PC-9 (cell line): ENCODE measurements around the gene MEAF6. TPM values are rescaled to one million over a fixed set of nuclear protein-coding genes. Genes with fewer than 3 reads are reported as not detected.

ENCODE experiments used
- BruUV-seq: library from RNA; stranded (reverse); fragments of 400-500 nt; replicated peaks from 2 replicates; lab custom pipeline; 2021; lab: Mats Ljungman, UMichigan
- CTCF ChIA-PET: fragments of 300-600 bp; sonication (Branson Sonifier 250); formaldehyde crosslinking; loops from one replicate; lab custom pipeline; 2022; ENCODE audit warnings: antibody characterized with exemption; lab: Charles Lee
- POLR2A ChIA-PET: fragments of 300-600 bp; sonication (Branson Sonifier 250); formaldehyde crosslinking; loops from one replicate; lab custom pipeline; 2022; ENCODE audit warnings: antibody characterized with exemption; ENCODE audit not compliant: unreplicated experiment; lab: Charles Lee
- DNase-seq, 2 experiments: peaks; one replicate each; pipeline versions ENCODE4 v3.0.0 to v3.0.0-alpha.2; 2015 to 2022; ENCODE audit warnings: mixed read lengths in 1 of 2
- H2AFZ ChIP-seq: fragments of 200-600 bp; sonication (generic); 2 replicates; pipeline ENCODE4 v1.8.1; 2017; ENCODE audit warnings: antibody characterized with exemption
- H3F3A ChIP-seq: fragments of 200-600 bp; sonication (generic); 2 replicates; pipeline ENCODE4 v1.8.1; 2017; ENCODE audit warnings: antibody characterized with exemption, mild to moderate bottlenecking, low read depth; ENCODE audit not compliant: insufficient read depth
- H3K27ac ChIP-seq: fragments of 200-600 bp; sonication (generic); 2 replicates; pipeline ENCODE4 v1.6.1; 2016; ENCODE audit warnings: mixed run types
- H3K27me3 ChIP-seq: fragments of 200-600 bp; sonication (generic); 2 replicates; pipeline ENCODE4 v1.6.1; 2016; ENCODE audit warnings: low read depth, mixed run types; ENCODE audit not compliant: insufficient read depth
- H3K36me3 ChIP-seq: fragments of 200-600 bp; sonication (generic); 2 replicates; pipeline ENCODE4 v1.6.1; 2016; ENCODE audit warnings: low read depth, mixed run types
- H3K4me1 ChIP-seq: fragments of 200-600 bp; sonication (generic); replicated peaks from 2 replicates; pipeline ENCODE4 v1.6.1; 2016; ENCODE audit warnings: mixed run types; ENCODE audit not compliant: insufficient read depth
- H3K4me2 ChIP-seq: fragments of 200-600 bp; sonication (generic); 2 replicates; pipeline ENCODE4 v1.6.1; 2017; ENCODE audit warnings: mixed run types
- H3K4me3 ChIP-seq: fragments of 200-600 bp; sonication (generic); 2 replicates; pipeline ENCODE4 v1.6.1; 2016; ENCODE audit warnings: mixed run types
- H3K79me2 ChIP-seq: fragments of 200-600 bp; sonication (generic); 2 replicates; pipeline ENCODE4 v1.6.1; 2017; ENCODE audit warnings: low read depth, mixed run types
- H3K9me2 ChIP-seq: fragments of 200-600 bp; sonication (generic); 2 replicates; pipeline ENCODE4 v1.8.1; 2017; ENCODE audit warnings: mild to moderate bottlenecking; ENCODE audit not compliant: insufficient read depth
- H3K9me3 ChIP-seq: fragments of 200-600 bp; sonication (generic); 2 replicates; pipeline ENCODE4 v1.8.1; 2016; ENCODE audit warnings: low read depth; ENCODE audit not compliant: insufficient read depth
- H4K20me1 ChIP-seq: fragments of 200-600 bp; sonication (generic); 2 replicates; pipeline ENCODE4 v1.8.1; 2017; ENCODE audit not compliant: insufficient read depth
- EZH2 ChIP-seq: fragments of 200-600 bp; sonication (generic); IDR thresholded peaks from 2 replicates; pipeline ENCODE4 v1.8.0; 2017; ENCODE audit warnings: antibody characterized with exemption, low read depth
- intact Hi-C: fragments of 100-400 bp; cut with micrococcal nuclease; formaldehyde crosslinking; loops from one replicate; pipeline ENCODE4 v1.10.0; 2022; ENCODE audit not compliant: unreplicated experiment
- total RNA-seq: library from RNA; stranded (reverse); gene quantifications from 2 replicates; pipeline ENCODE4 v1.2.3, GENCODE V29; 2021
- TF ChIP-seq, protein P1 (sequence below): fragments of 200-600 bp; sonication (generic); conservative IDR thresholded peaks from 2 replicates; pipeline ENCODE4 v1.6.1; 2017; ENCODE audit warnings: mixed run types, antibody characterized with exemption, mild to moderate bottlenecking, moderate library complexity

Gene MEAF6
- total RNA-seq, 1 experiment from 2014 or later: 72.3 TPM

DNA sequence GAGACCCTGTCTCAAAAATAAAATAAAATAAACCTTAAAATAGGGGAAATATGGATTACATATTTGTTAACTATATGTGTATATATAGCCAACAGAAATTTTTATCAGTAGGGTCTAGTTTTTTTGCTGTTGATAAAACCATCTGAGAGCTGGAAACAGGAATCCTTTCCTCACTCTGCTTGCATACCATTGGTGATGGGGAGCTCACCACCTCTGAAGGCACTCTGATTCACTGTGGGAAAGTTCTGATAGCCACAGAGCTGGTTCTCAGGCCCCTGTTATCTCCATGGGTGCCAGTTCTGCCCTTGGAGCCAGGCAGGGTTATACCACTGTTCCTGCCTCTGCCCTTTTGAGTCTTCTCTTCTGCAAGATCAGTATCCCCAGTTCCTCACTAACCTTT, 58.0 kb downstream of the MEAF6 start:
- DNase-seq: no peak
- H3K79me2 ChIP-seq: no peaks in the 10 kb centered on the region
- peaks cover 19% of the 10 kb centered on the region; the same call in 1 of the 2 replicates for H3F3A ChIP-seq
- no peak overlapping the region for H3K4me2 ChIP-seq
- no peaks in the 10 kb centered on the region for H4K20me1 ChIP-seq
- no peaks in the 10 kb centered on the region for H3K9me3 ChIP-seq
- TF ChIP-seq, protein P1, sequence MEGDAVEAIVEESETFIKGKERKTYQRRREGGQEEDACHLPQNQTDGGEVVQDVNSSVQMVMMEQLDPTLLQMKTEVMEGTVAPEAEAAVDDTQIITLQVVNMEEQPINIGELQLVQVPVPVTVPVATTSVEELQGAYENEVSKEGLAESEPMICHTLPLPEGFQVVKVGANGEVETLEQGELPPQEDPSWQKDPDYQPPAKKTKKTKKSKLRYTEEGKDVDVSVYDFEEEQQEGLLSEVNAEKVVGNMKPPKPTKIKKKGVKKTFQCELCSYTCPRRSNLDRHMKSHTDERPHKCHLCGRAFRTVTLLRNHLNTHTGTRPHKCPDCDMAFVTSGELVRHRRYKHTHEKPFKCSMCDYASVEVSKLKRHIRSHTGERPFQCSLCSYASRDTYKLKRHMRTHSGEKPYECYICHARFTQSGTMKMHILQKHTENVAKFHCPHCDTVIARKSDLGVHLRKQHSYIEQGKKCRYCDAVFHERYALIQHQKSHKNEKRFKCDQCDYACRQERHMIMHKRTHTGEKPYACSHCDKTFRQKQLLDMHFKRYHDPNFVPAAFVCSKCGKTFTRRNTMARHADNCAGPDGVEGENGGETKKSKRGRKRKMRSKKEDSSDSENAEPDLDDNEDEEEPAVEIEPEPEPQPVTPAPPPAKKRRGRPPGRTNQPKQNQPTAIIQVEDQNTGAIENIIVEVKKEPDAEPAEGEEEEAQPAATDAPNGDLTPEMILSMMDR: no peak
- no peak for TF ChIP-seq EZH2
- H3K27ac ChIP-seq: no peak overlapping the region
- no peak overlapping the region for H2AFZ ChIP-seq
- no peaks in the 10 kb centered on the region for H3K36me3 ChIP-seq
- no TSS peak for BruUV-seq
- H3K4me1 ChIP-seq: peaks cover 8% of the 10 kb centered on the region
- H3K4me3 ChIP-seq: no peak overlapping the region
- H3K27me3 ChIP-seq: no peaks in the 10 kb centered on the region
- CTCF ChIA-PET: no interaction called here
- POLR2A ChIA-PET: interaction anchor here (0.6 kb wide), 2 partner anchors 15 to 96 kb away, joined by 3 to 5 read pairs; no protein-coding TSS in a partner anchor
- H3K9me2 ChIP-seq: no peaks in the 10 kb centered on the region
- intact Hi-C loops: loop anchor here (5.0 kb wide), 1 partner anchor 106 kb away; no protein-coding TSS in a partner anchor

DNA sequence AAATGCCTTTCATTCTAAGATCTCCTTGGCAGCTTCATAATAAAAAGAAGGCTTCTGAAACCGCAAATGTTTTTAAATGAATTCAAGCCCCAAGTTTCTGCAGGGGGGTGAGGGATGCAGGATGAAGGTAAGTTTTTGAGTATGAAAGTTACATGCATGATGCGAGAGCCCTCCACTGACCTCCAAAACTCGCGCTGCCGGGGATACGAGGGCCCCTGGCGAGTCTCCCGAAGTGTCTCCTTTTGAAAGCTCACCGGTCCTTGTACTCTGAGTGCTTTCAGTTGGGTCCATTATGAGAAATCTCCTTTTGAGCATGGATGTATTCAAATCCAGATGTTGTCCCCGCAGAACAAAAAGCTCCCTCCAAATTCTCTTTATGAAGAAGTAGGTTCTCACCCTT, 59.0 kb downstream of the MEAF6 start:
- H3K36me3 ChIP-seq: no peaks in the 10 kb centered on the region
- POLR2A ChIA-PET: no interaction called here
- TF ChIP-seq, protein P1: no peak
- no peak for TF ChIP-seq EZH2
- H3K9me2 ChIP-seq: no peaks in the 10 kb centered on the region
- H3K9me3 ChIP-seq: no peaks in the 10 kb centered on the region
- no peaks in the 10 kb centered on the region for H3K27me3 ChIP-seq
- BruUV-seq: TSS peak; percentile 90
- no peak overlapping the region for H2AFZ ChIP-seq
- CTCF ChIA-PET: interaction anchor here (0.7 to 1.7 kb wide), 3 partner anchors 18 to 32 kb away, joined by 3 to 7 read pairs (median 4); no protein-coding TSS in a partner anchor
- H3F3A ChIP-seq: peaks cover 19% of the 10 kb centered on the region; the same call in 1 of the 2 replicates
- DNase-seq: no peak
- H4K20me1 ChIP-seq: no peaks in the 10 kb centered on the region
- peaks cover 8% of the 10 kb centered on the region for H3K4me1 ChIP-seq
- no peaks in the 10 kb centered on the region for H3K79me2 ChIP-seq
- no peak overlapping the region for H3K4me3 ChIP-seq
- intact Hi-C loops: loop anchor here (1.0 to 5.0 kb wide), 4 partner anchors 16 to 227 kb away; no protein-coding TSS in a partner anchor
- H3K4me2 ChIP-seq: no peak overlapping the region
- peak overlapping the region; percentile 26; the same call in 1 of the 2 replicates for H3K27ac ChIP-seq

DNA sequence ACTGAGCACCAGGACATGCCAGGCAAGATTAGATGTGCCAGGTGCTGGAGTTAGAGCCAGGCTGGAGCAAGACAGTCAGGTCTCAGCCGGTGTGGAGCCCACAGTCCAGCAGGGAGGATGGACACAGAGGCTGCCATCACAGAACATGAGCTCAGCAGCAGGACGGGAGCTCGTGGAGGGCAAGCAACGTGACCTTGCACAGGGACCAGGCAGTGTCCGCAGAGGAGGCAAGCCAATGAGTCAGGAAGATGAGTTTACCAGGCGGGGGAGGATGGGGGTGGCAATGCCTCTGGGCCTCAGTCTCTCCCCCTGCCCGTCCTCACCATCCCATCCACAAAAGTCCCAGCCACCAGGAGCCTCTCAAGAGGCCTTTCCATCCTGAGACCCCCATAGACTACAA, 60.9 kb downstream of the MEAF6 start:
- Histone ChIP-seq H3K27me3 (no peaks in the 10 kb centered on the region), H3K4me2 (no peak overlapping the region), H3K4me1 (peaks cover 16% of the 10 kb centered on the region), H3K36me3 (no peaks in the 10 kb centered on the region), H3K4me3 (no peak overlapping the region), H4K20me1 (no peaks in the 10 kb centered on the region), H3K9me3 (no peaks in the 10 kb centered on the region), H3K27ac (no peak overlapping the region), H3F3A (peaks cover 19% of the 10 kb centered on the region; the same call in 1 of the 2 replicates), H2AFZ (no peak overlapping the region), H3K79me2 (no peaks in the 10 kb centered on the region), H3K9me2 (no peaks in the 10 kb centered on the region)
- DNase-seq: no peak
- CTCF ChIA-PET: interaction anchor here (0.7 kb wide), 1 partner anchor 43 kb away, joined by 4 read pairs; no protein-coding TSS in a partner anchor
- intact Hi-C loops: no loop called here
- BruUV-seq: no TSS peak
- POLR2A ChIA-PET: no interaction called here
- TF ChIP-seq, protein P1: no peak
- TF ChIP-seq EZH2: no peak
